Transverse colon (tissue), 4 donors: ENCODE data around the gene SERTAD1. TPM values are rescaled to one million over a fixed set of nuclear protein-coding genes. Genes with fewer than 3 reads are reported as not detected.

Source experiments
- DNase-seq: peaks from one replicate; pipeline ENCODE4 v3.0.0-alpha.2; 2019
- H3K27ac ChIP-seq, 4 donors: fragments of 200-600 bp; sonication (generic); 2 replicates each; pipeline ENCODE4 v1.5.1; 2016 to 2018; ENCODE audit warnings: inconsistent platforms in 4 of 4
- H3K27me3 ChIP-seq: fragments of 200-600 bp; sonication (generic); 2 replicates; pipeline ENCODE4 v1.5.1; 2017; ENCODE audit warnings: inconsistent platforms
- H3K36me3 ChIP-seq, 4 donors: fragments of 200-600 bp; sonication (generic); 2 replicates each; pipeline ENCODE4 v1.5.1; 2017 to 2019; ENCODE audit warnings: inconsistent platforms in 4 of 4
- H3K4me1 ChIP-seq, 4 donors: fragments of 200-600 bp; sonication (generic); 2 replicates each; pipeline ENCODE4 v1.5.1; 2017 to 2020; ENCODE audit warnings: inconsistent platforms in 4 of 4
- H3K4me3 ChIP-seq, 4 donors: fragments of 200-600 bp; sonication (generic); 1 replicate in 1 of 4; 2 replicates in 3 of 4; pipeline versions ENCODE4 v1.5.1 to v1.6.1; 2017 to 2019; ENCODE audit warnings: inconsistent platforms in 4 of 4
- H3K9me3 ChIP-seq, 2 donors: fragments of 200-600 bp; sonication (generic); 2 replicates each; pipeline ENCODE4 v1.5.1; 2017 to 2019; ENCODE audit warnings: inconsistent platforms in 2 of 2
- CTCF ChIP-seq, 5 experiments: fragments of 200-600 bp in 3 of 5; fragments of 450-650 bp in 2 of 5; sonication (generic) in 3 of 5; IDR thresholded peaks; 1 replicate in 2 of 5; 2 replicates in 3 of 5; pipeline ENCODE4 v1.5.1; 2016 to 2017; ENCODE audit warnings: antibody characterized with exemption in 5 of 5, inconsistent platforms in 3 of 5, mild to moderate bottlenecking in 2 of 5, moderate library complexity in 1 of 5
- EP300 ChIP-seq: sonication (generic); formaldehyde crosslinking; IDR thresholded peaks from one replicate; pipeline ENCODE4 v1.6.1; 2017; ENCODE audit warnings: antibody characterized with exemption, low read depth
- POLR2A ChIP-seq: fragments of 450-650 bp; IDR thresholded peaks from one replicate; pipeline ENCODE4 v1.6.1; 2016; ENCODE audit warnings: antibody characterized with exemption, mild to moderate bottlenecking, moderate library complexity
- POLR2AphosphoS5 ChIP-seq, 3 donors: sonication (generic); formaldehyde crosslinking; IDR thresholded peaks; one replicate each; pipeline ENCODE4 v1.6.1; 2016; ENCODE audit warnings: antibody characterized with exemption in 3 of 3
- WGBS, 2 donors: methylation state at CpG; one replicate each; pipeline ENCODE4 v1.1.5; 2018; ENCODE audit warnings: low coverage in 1 of 2; 5-methylcytosine and 5-hydroxymethylcytosine counted together
- in situ Hi-C, 4 donors: fragments of 200-750 bp; cut with MboI; loops; one replicate each; pipeline versions ENCODE4 v1.15.0 to v1.15.1; 2017; ENCODE audit warnings: low sequenced_read_pairs in 3 of 4, low pct_ligation_motif_present in 1 of 4, low pct_unique_long_range_greater_than_20kb in 1 of 4
- intact Hi-C: fragments of 100-400 bp; cut with DNase I; formaldehyde crosslinking; loops from one replicate; pipeline ENCODE4 v1.15.1; 2023; ENCODE audit warnings: low total_unique reads
- total RNA-seq, 4 donors: library from RNA; depleted of rRNA; stranded (reverse); fragments of >200 nt; gene quantifications; one replicate each; pipeline ENCODE4 v1.1.0, GENCODE V29; 2016

The SERTAD1 gene
- total RNA-seq, 4 donors from 2014 or later: 2.6 to 30.3 (median 18.4) TPM

DNA sequence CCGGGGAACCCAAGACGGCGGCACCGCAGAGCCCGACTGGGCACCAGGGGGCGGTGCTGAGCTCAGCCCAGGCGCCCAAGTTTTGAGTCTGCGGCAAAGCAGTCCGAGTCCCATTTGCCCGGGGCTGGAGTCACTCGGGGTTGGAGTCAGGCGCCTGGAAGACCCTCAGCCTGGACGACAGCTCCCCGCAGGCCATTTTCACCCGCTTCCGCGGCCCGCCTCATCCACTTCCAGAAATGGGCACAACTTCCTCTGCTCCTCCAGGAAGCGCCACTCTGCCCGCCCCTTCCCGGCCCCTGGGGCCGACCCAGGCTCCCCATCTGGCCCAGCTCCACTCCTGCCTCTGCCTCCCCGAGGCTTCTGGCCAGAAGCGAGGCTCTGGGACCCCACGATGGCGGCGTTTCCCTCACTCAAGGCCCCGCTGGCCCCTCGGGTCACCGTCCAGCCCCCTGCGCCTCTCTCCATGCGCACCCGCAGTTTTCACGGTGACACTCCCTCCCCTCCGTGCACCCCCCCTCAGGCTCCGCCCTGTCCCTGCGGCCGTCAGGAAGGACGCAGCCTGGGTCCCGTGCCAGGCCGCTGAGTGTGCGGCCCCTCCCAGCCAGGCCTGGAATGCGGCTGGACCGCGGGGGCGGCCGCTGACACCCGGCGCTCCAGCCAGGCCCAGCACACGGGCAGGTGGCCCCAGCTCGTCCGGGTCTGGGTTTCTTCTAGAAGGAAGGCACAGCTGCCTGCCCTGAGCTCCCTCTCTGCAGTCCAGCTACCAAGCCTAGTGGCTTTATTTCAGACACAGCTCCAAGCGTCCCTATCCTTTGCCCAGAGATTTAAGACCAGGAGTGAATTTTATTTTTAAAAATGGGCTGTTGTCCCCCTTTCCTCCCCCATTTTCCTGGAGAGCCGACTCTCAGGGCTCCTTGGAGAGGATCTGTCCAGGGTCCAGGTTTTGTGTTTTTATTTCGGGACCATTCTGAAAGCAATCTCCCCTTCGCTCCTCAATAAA lies 4.7 kb downstream of the SERTAD1 start:
- Histone ChIP-seq H3K4me3 (peak overlapping the region; percentile 54 to 74 (median 60)), H3K36me3 (peaks cover 0 to 10% (median 0%) of the 10 kb centered on the region in 4 donors), H3K27ac (peak overlapping the region; percentile 97 to 100 (median 98)), H3K4me1 (peaks cover 23 to 52% (median 31%) of the 10 kb centered on the region in 4 donors), H3K27me3 (no peaks in the 10 kb centered on the region), H3K9me3 (no peaks in the 10 kb centered on the region)
- WGBS, 2 donors: 2 to 11% methylated on average over 3 to 49 of the region's 56 CpGs
- TF ChIP-seq CTCF (IDR thresholded peaks at IDR 0.05) (peak; percentile 91 to 97 (median 97)), EP300 (peak; percentile 57), POLR2AphosphoS5 (IDR thresholded peaks at IDR 0.05) (peak; percentile 94 to 97 (median 97)), POLR2A (peak; percentile 98)
- intact Hi-C loops (no loop called here), in situ Hi-C loops (loop anchor here in 2 of 4 donors (10.0 to 25.0 kb wide), 2 partner anchors 134 to 136 kb away; partner anchors contain the start of gene AKT2 (in 2 of the 2))
- peak; percentile 96 for DNase-seq

- peaks cover 23 to 52% (median 31%) of the 10 kb centered on the region in 4 donors for H3K4me1 ChIP-seq
- intact Hi-C loops (no loop called here), in situ Hi-C loops (loop anchor here in 2 of 4 donors (10.0 to 25.0 kb wide), 2 partner anchors 133 to 136 kb away; partner anchors contain the start of gene AKT2 (in 2 of the 2))
- no peak for DNase-seq
- H3K9me3 ChIP-seq: no peaks in the 10 kb centered on the region
- H3K27me3 ChIP-seq: no peaks in the 10 kb centered on the region
- H3K4me3 ChIP-seq: peak overlapping the region; percentile 54 to 74 (median 60)
- no peak for TF ChIP-seq POLR2A
- no peak for TF ChIP-seq EP300
- TF ChIP-seq CTCF (IDR thresholded peaks at IDR 0.05): no peak
- TF ChIP-seq POLR2AphosphoS5 (IDR thresholded peaks at IDR 0.05): no peak
- WGBS, 2 donors: 45 to 51% methylated on average over 5 to 14 of the region's 14 CpGs
- H3K27ac ChIP-seq: peak overlapping the region; percentile 97 to 100 (median 98)
- H3K36me3 ChIP-seq: peaks cover 0 to 10% (median 0%) of the 10 kb centered on the region in 4 donors
These were observed 5.4 kb downstream of the SERTAD1 start for GRCh38 chr19:40420451-40420765.

GRCh38 chr19:40419780-40420179 lies 6.0 kb downstream of the SERTAD1 start:
- H3K27me3 ChIP-seq: no peaks in the 10 kb centered on the region
- in situ Hi-C loops (loop anchor here in 2 of 4 donors (10.0 to 25.0 kb wide), 2 partner anchors 132 to 135 kb away; partner anchors contain the start of gene AKT2 (in 2 of the 2)), intact Hi-C loops (no loop called here)
- TF ChIP-seq POLR2AphosphoS5 (IDR thresholded peaks at IDR 0.05): no peak
- TF ChIP-seq POLR2A: no peak
- TF ChIP-seq CTCF (IDR thresholded peaks at IDR 0.05): no peak
- TF ChIP-seq EP300: no peak
- H3K36me3 ChIP-seq: peaks cover 0 to 10% (median 0%) of the 10 kb centered on the region in 4 donors
- no peak overlapping the region for H3K4me3 ChIP-seq
- H3K4me1 ChIP-seq: peaks cover 23 to 51% (median 30%) of the 10 kb centered on the region in 4 donors
- H3K9me3 ChIP-seq: no peaks in the 10 kb centered on the region
- H3K27ac ChIP-seq: peak overlapping the region in 1 of 4 donors; percentile 97
- 89% methylated on average over 5 of the region's 5 CpGs; no CpG with 5 or more reads in 1 of the 2 donors for WGBS, 2 donors
- no peak for DNase-seq

DNA sequence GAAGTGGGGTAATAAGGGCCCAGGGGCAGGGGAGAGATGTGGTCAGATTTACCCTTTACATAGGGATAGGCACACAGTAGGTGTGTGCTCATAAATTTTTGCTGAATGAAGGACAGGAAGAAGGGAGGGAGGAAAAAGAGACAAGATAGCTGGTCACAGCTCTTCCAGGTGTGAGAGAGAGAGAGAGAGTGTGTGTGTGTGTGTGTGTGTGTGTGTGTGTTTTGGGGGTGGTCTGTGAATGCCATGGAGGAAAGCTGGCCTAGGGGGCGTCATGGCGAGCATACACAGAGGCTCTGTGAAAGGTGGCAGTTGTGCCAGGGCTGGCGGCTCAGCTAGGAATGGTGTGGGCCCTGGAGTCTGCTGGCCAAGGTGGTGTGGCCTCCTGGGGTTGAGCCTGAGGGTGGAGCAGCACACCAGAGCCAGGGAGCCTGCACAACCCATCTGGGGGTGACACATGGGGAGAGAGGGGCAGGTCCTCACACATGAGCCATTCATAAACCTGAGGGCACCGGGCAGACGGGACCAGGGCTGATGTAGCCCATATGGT lies 6.7 kb downstream of the SERTAD1 start:
- WGBS, 2 donors: 69 to 100% methylated on average over 2 to 5 of the region's 5 CpGs
- Histone ChIP-seq H3K27me3 (no peaks in the 10 kb centered on the region), H3K9me3 (no peaks in the 10 kb centered on the region), H3K27ac (no peak overlapping the region), H3K36me3 (peaks cover 0 to 10% (median 0%) of the 10 kb centered on the region in 4 donors), H3K4me1 (peaks cover 19 to 45% (median 24%) of the 10 kb centered on the region in 4 donors), H3K4me3 (no peak overlapping the region)
- TF ChIP-seq POLR2AphosphoS5 (IDR thresholded peaks at IDR 0.05): no peak
- TF ChIP-seq POLR2A: no peak
- no peak for TF ChIP-seq CTCF (IDR thresholded peaks at IDR 0.05)
- TF ChIP-seq EP300: no peak
- intact Hi-C loops: no loop called here
- no peak for DNase-seq
- in situ Hi-C loops: loop anchor here in 1 of 4 donors (25.0 kb wide), 1 partner anchor 132 kb away; the partner anchor contains the start of gene AKT2
